IMR-90 (cell line): Measurements from ENCODE around the gene ZNF213.

Experiments
- CEBPB ChIP-seq: IDR thresholded peaks from 2 replicates; pipeline ENCODE4 v1.6.1; 2012; ENCODE audit warnings: low read depth, low read length, improper control_type of control experiment
- FOS ChIP-seq: fragments of 150-350 bp; IDR thresholded peaks from 2 replicates; pipeline ENCODE4 v1.6.1; 2016; ENCODE audit warnings: low read depth, low read length
- NFE2L2 ChIP-seq: fragments of 150-350 bp; IDR thresholded peaks from 2 replicates; pipeline ENCODE4 v1.6.1; 2016; ENCODE audit warnings: low read depth, mild to moderate bottlenecking, low read length
- POLR2A ChIP-seq: IDR thresholded peaks from 2 replicates; pipeline ENCODE4 v1.6.1; 2012; ENCODE audit warnings: mild to moderate bottlenecking, low read depth, low read length
- RAD21 ChIP-seq: IDR thresholded peaks from 2 replicates; pipeline ENCODE4 v1.6.1; 2012; ENCODE audit warnings: low read length, improper control_type of control experiment
- RFX5 ChIP-seq: IDR thresholded peaks from 2 replicates; pipeline ENCODE4 v1.8.0; 2012; ENCODE audit warnings: low read depth, mild to moderate bottlenecking, low read length, moderate library complexity
- TF ChIP-seq, protein P1 (sequence below): conservative IDR thresholded peaks from 2 replicates; pipeline ENCODE4 v1.5.1; 2012; ENCODE audit warnings: mild to moderate bottlenecking, low read depth, low read length, improper control_type of control experiment

DNA sequence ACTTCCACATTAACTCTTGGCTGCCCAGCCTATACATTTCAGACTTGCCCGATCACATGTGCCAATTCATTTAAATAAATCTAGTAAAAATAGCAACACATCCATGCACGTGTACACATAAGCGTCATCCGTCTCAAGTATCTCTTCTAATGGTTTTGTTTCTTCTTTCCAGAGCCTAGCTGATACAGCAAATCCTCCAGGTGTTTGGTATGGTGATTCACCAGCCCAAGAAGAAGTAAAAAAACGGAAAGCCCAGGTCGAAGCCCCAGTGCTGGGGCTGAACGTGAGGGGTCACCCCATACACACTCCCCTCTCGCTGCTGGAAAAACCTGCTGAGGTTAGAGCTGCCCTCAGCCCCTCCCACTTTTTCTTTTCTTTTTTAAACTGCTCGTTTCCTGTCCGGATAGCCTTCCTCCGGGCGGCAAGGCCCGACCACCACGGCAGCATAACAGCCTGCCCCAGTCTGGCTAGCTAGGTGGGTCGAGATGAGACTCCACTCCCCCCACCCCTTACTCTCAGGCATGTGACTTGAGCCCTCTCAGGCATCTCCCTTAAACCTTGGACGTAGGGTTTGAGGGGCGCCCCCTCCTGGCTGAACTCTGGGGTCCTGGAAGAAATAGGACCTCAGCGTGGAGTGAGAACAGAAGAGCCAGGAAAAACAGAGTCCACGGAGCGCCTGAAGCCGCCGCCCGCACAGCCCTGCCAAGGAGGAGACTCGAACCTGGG, 39.2 kb downstream of the ZNF213 start:
- TF ChIP-seq, protein P1, sequence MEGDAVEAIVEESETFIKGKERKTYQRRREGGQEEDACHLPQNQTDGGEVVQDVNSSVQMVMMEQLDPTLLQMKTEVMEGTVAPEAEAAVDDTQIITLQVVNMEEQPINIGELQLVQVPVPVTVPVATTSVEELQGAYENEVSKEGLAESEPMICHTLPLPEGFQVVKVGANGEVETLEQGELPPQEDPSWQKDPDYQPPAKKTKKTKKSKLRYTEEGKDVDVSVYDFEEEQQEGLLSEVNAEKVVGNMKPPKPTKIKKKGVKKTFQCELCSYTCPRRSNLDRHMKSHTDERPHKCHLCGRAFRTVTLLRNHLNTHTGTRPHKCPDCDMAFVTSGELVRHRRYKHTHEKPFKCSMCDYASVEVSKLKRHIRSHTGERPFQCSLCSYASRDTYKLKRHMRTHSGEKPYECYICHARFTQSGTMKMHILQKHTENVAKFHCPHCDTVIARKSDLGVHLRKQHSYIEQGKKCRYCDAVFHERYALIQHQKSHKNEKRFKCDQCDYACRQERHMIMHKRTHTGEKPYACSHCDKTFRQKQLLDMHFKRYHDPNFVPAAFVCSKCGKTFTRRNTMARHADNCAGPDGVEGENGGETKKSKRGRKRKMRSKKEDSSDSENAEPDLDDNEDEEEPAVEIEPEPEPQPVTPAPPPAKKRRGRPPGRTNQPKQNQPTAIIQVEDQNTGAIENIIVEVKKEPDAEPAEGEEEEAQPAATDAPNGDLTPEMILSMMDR: peak; percentile 29; the same call in 1 of the 2 replicates
- TF ChIP-seq NFE2L2 (no peak), CEBPB (no peak), RFX5 (no peak), RAD21 (no peak), POLR2A (no peak), FOS (no peak)
